G401.6 (cell line): ENCODE results near the gene XXYLT1.
"Not testable (repeated sequence)": the region's sequence is repeated elsewhere in the genome, so short reads cannot be mapped to it uniquely, and the experiment has no call there.

Source experiments
- FAIRE-seq: peaks from 2 replicates; lab custom pipeline; 2012; peaks lifted over from hg19 to GRCh38; lab: Jason Lieb, UNC

XXYLT1 gene

DNA sequence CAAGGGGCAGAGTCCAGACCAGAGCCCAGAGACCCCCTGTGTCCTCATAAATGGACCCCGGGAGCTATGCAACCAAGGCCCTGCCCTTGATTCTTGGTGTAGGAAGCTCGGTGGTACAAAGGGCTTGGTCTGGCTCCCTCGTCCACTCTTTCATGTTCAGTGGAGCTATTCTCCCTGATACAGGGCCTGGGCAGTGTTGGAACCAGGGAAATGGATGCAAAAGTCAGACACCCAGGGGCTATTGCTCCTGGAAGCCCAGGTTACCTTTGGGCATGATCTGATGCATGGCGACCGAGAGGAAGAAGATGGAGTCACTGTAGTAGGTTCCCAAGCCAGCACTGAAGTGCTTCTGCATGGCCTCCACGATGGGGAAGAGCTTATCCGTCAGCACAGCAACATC lies 44.5 kb downstream of the XXYLT1 start:
- FAIRE-seq, result no peak

DNA sequence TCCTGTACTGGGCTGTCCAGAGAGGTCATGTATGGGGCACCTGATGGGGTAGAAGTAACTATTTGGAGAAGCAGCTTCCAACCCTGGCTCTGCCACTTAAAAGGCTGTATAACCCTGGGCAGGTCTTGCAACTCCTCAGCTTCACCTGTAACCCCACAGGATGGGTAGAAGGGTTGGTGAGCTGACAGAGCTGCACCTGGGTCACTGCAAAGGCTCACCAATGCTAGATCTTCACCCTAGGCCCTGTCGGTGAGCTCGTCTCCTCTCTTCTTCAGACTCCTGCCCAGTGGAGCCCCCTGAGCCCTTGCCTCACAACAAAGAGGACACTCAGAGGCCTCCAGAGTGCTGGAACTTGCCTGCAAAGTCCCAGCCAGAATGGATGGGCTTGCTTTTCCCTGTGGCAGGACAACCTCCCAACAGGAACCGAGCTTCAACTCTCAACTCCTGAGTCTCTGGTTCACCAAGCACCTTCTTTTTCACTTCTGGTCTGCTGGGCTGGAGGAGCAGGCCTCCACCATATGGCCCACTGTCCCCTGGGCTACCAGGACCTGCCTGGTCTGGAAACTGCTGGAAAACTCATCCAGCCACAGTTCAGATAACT lies 45.9 kb downstream of the XXYLT1 start:
- FAIRE-seq, result no peak

DNA sequence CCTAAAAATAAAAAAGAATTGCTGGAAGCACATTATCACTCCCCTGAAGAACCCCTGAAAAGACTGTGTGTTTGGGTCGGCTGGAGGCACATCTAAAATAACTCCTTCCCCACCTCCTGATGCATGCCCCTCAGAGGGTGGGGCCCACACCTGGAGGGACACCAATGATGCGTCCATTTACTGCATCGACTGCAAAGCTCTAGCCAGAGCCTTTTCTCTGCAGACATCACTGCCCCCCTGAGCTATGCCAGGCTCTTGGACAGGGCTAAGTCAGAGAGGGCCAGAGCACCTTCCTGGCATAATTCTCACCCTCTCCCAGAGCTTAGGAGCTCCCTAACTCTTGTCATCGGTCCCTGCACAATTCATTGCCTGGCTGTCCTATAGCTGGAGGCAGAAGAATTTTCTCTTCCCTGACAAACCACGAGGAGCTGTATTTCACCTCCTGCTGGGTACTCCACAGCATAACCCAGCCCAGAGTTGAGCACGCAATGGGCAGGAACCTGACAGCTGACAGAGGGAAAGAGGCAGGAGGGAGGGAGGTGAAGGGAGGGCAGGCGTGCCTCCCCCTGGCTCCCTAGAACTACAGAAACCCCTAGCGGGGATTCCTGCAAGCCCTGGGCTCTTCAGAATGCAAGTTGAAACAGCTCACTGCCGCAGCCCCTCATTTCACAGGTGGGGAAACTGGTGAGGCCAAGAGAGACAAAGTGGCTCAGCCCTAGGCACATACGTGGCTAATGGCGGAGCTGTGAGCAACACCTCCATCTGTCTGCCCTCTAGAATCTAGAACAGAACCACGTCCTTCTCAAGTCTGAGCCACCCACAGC lies 46.6 kb downstream of the XXYLT1 start:
- no peak for FAIRE-seq

DNA sequence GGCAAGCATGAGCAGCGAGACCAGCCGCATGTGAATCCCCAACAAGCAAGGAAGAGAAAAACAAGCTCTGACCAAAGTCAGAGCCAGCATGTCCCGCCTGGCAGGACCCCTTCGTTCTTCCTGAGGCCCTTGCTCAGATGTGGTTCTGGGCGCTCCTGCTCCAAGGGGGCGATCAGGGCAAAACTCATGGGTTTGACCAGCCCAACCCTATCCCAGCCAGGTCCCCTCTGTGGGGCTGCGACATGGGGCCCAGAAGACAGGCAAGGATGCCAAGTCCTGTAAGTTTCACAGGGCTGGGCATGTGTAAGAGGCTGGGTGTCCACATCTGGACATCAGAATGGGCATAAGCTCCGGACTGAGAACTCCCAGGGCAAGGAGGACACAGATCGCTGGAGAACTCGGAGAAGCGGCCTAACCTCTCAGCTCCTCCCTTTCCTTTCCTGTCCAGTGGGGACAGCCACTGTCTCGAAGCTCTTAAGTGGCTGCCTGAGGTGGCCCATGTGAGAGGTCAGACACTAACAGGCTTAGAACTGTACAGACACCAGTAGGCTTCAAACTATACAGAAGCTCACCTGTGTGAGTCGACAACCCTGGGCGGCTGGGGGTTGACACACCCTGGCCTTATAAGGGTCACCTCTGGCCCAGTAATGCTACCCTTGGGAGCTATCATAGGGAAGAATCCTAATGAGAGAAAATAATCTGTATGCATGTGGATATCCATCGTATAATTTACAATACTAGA lies 48.9 kb downstream of the XXYLT1 start:
- FAIRE-seq, result no peak

DNA sequence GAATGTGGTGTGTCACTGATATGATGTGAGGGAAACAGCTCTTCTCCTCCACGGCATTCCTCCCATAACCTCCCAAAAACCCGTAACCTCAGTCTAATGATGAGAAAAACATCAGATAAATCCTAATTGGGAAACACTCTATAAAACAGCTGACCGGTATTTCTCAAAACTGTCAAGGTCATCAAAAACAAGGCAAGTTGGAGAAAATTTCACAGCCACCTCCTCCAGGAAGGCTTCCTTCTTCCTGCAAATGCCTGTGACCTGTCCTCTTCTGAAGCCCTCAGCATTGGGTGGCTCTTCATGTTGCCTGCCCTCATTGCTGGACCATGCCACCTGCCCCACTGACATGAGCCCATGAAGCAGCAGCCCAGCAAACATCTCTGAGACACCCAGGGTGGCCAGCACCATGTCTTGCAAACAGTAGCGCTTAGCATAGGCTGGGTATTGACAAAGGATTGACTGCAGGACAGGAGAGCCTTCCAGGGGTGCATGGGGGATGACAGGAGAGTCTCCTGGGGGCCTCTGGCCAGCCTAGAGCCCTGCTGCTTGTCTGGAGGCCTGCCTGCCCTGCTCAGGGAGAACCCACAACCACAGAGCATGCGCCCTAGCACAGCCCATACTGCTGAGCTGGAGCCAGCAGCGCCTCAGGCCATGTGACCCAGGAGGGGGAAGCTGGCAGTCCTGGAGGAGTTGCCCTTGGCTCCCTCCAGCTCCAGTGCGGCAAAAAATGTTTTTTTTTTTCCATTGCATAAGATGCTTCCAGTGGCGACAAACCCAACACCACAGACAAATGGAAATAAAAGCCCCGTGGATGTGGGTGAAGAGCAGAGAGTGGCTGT lies 49.7 kb downstream of the XXYLT1 start:
- FAIRE-seq, result no peak

DNA sequence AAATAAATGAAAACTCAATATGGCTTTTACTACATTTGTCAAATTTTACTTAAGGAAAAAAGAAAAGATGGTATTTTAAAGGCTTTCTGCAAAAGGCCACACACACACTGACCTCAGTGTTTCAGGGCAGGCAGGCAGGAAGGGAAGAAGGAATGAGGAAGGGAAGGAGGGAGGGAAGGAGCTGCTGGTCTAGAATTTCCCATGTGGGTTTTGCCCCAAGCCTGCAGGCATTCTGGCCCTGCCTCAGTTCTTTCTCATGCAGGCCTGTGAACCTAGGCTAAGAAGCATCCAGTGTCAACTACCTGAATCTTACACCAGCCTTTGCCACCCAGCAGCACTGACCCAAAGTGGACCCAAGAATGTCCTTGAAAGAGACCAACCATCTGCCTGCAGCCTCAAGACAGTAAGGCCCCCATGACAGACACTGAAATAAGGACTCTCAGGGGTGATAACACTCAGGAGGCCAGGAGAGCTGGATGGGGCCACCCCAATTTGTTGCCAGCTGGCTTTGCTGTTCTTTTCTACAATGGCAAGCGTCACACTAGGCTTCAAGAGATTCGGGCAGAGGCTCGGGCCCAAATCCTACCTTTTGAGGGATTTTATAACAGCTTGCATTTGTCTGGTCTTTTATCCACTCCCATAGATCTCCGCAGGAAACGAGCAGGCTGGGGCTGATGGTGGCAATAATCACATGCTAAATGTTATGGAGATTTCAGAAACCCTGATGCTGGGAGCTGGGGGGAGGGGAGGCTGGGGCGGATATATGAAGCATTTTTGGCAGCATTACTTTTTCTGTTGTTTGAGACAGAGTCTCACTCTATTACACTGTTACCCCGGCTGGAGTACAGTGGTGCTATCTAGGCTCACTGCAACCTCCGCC lies 51.4 kb downstream of the XXYLT1 start:
- no peak for FAIRE-seq

DNA sequence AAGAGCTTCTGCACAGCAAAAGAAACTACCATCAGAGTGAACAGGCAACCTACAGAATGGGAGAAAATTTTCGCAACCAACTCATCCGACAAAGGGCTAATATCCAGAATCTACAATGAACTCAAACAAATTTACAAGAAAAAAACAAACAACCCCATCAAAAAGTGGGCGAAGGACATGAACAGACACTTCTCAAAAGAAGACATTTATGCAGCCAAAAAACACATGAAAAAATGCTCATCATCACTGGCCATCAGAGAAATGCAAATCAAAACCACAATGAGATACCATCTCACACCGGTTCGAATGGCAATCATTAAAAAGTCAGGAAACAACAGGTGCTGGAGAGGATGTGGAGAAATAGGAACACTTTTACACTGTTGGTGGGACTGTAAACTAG lies 52.6 kb downstream of the XXYLT1 start:
- not testable (repeated sequence) for FAIRE-seq

DNA sequence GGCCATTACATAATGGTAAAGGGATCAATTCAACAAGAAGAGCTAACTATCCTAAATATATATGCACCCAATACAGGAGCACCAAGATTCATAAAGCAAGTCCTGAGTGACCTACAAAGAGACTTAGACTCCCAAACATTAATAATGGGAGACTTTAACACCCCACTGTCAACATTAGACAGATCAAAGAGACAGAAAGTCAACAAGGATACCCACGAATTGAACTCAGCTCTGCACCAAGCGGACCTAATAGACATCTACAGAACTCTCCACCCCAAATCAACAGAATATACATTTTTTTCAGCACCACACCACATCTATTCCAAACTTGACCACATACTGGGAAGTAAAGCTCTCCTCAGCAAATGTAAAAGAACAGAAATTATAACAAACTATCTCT lies 55.4 kb downstream of the XXYLT1 start:
- not testable (repeated sequence) for FAIRE-seq

DNA sequence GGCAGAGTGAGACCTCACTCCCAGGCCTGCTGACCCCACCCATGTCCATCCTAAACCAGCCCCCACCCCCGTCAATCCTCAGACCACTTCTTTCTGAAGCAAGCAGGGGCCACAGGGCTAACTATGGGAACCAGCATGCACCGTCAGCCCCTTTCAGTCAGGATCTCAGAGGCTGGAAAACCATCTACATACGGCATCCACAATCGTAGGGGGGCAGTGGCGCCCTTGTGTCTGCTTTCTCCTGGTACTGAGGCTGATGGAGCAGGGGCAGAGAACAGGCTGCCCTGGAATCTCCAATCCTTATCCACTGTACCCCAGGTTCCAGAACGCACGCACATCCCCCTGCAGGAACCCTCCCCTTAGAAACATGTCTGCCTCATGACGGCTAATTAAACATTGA lies 56.6 kb downstream of the XXYLT1 start:
- FAIRE-seq, result no peak

DNA sequence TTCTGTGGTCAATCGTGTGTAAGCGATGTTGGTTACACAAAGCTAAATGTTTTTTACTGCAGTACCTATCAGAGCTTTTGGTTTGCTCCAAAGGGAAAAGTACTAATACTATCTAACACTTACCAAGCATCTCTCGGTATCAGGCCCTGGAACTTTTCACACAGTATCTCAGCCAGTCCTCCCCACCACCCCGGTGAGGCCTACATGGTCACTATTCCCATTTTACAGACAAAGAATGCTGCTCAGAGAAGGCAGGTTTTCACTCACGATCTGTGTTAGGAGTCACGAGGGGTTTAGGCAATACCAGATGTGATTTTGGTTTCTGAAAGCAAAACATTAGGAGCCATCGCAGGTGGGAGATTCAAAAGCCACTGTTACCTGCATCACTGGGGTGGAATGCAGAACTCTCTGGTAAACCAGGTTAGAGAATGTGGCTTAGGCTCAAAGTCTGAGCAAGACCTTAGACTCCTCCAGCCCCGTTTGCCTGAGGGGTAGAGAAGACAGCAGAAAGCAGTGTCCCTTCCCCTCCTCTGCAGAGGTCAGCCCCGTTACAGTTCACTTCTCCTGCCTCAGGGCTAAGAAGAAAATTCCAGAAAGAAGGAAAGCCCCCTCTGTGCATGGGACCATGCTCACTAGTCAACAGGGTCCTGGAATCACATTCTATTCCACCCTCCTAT lies 57.2 kb downstream of the XXYLT1 start:
- FAIRE-seq, result no peak

DNA sequence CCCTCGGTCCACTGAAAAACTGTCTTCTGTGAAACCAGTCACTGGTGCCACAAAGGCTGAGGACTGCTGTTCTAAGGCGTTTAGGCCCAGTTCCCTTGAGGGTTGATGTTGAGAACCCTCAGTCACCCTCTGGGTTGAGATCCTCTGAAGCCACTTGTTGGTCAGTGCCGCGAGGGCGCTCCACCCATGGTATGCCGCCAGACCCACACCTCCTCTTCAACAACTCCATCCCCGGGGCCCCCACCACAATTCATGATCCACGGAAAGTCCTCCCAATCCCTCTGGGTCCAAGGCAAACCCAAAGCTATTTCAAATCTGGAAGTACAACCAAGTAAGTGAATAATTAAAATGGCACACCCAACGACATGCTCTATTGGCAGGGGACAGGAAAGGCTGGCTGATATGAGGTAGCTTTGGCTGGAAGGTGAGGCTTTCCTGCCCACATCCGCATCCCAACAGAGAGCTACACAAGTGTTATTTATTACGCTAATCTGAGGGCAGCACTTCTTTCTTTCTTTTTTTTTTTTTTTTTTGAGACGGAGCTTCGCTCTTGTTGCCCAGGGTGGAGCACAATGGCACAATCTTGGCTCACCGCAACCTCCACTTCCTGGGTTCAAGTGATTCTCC lies 58.1 kb downstream of the XXYLT1 start:
- no peak for FAIRE-seq

DNA sequence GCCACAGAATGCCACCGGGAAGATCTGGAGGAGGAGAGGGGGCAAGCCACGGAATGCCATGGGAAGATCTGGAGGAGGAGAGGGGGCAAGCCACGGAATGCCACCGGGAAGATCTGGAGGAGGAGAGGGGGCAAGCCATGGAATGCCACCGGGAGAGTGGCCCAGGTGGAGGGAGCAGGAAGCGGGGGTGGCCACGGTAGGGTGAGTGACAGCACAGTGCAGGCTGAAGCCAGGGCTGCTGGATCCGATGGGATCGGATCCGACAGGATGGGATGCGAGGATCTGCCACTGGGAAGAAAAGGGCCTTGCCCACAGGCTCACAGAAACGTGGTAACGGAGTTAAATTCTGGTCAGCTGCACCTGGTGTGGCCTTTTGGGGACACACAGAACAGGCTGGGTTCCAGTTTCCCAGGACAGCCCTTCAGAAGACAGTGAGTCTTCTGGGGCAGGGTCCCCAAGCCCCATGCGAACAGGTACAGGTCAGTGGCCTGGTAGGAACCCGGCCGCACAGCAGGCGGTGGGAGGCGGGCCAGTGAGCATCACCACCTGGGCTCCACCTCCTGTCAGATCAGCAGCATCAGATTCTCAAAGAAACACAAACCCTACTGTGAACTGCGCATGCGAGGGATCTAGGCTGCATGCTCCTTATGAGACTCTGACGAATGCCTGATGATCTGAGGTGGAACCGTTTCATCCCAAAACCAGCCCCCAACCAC lies 58.8 kb downstream of the XXYLT1 start:
- no peak for FAIRE-seq

DNA sequence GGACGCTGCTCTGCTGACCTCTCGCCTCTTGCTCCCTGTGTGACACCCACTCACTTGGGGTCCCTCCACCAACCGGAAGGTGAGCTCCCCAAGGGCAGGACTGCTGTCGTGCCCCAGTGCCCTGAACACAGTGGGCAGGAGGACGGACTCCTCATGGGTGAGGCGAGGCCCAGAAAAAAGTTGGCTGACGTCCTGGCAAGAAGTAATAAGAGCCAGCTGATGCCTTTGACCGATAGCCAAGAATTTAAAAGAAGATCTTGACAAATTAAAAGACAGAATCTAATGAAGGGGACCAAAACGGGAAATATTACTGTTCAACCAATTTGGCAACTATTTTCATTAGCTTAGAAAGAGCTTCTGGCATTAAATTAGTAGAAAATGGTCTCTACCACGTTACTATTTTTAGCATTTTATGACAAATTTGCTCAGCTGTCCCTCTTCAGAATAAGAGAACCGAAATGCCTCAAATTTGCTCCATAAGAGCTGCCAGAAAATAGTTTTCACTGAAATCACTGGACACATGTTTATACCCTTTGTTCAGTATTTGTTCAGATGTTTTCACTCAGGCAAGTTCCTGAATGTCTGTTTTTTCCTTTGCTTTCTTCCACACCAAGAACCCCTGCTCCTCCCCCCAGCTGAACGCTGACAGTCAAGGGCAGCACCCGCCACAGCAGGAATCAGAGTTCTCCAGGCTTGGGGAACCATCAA lies 60.5 kb downstream of the XXYLT1 start:
- no peak for FAIRE-seq

DNA sequence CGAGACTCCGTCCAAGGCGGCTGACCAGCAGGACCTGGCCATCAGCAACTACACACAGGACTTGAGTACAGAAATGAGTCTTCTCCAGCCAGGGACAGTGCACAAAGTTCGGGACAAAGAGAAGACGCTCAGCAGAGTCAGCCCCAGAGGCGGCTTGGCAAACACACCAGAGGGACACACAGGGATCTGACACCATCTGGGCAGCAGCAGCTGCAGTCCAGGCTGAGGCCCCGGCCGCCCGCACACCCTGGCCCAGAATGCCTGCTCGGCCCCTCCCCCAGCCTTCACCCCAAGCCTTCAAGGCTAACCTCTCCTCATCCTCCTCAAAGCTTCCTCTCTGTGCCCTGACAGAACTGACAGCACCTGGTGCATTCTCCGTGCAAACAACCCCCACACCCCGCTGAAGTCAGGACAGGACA lies 61.1 kb downstream of the XXYLT1 start:
- no peak for FAIRE-seq

DNA sequence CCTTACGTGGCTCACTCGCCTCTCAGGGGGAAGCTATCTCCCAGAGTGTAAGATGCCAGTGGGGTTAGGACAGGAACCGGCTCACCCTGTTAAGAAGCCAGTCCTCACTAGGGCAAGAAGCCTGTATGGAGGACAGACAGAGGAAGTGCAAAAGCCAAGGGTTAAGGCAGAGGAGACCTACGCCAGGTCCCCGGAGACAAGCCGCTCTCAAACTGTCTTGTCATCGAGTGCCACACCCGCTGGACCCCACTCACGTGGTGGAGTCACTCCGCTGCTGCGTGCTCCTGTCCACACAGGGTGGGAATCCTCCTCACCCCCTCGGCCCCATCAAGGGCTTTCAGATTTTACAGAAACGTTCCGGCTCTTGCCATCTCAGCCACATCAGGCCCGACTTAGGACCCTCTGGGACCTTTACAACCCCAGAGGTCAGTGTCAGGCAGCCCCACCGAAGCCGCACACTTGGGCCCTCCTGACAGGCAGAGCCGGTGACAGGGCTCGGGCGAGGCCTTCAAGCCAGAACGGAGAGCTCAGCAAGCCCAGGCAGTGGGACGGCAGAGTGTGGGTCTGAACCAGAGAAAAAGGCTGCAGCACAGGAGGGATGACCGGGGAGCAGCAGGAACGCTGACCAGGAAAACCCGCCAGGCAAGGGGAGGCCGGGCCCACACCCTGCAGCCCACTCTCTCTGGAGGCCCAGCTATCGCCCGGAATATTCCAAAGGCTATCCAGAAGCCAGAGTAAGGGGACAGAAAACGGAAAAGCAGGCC lies 61.7 kb downstream of the XXYLT1 start:
- no peak for FAIRE-seq

DNA sequence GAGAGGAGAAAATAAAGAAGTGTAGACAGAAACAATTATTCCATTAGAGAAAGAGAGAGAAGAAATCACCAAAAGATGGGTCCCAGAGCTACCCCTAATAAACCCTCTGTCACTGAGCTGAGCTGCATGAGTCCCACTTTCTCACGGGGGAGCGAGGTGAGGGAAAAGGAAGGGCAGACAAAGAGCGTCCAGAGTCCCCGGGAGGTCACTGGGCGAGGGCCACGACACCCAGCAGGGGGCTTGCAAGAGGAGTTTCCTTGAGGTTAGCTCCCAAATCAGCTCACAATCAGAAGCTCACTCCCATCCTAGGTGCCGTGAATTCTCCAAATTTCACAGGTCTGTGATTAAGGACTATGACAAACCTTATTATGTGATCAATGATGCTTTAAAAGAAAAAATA lies 62.3 kb downstream of the XXYLT1 start:
- FAIRE-seq, result no peak

DNA sequence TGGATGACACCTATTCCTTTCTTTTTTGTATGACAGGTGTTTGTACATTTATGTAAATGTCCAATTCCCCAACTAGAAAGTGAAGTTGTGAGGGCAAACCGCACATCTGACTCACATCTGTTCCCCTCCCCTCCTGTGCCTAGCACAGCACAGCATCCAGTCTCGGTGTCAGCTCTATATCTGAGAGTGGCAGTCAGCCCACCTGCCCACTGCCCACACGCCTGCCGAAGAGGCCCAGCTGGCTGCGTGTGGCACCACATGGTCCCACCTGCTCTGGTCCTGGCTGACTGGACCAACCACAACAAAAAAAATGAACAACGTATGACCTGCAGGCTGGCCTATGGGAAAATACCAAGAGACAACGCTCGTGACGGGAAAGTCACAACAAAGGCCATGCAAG lies 62.8 kb downstream of the XXYLT1 start:
- FAIRE-seq, result no peak

DNA sequence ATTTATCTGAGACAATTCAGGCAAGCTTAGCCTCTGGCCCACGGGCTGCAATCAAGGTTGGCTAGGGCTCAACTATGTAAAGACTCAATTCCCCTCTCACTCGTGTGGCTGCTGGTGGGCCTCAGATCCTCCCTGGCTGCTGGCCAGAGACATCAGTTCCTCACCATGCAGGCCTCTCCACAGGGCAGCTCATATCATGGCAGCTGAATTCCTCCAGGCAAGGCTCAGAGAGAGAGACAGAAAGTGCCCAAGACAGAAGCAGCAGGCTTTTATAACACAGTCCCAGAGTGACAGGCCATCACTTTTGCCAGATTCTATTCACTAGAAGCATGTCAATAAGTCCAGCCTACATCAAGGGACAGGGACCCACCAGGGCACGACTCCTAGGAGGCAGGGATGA lies 63.2 kb downstream of the XXYLT1 start:
- FAIRE-seq, result no peak
